Endodermal cell (in vitro differentiated cells): ENCODE results near the gene NPAS3. TPM values are rescaled to one million over a fixed set of nuclear protein-coding genes. Genes with fewer than 3 reads are reported as not detected.

Source experiments
- DNase-seq: peaks from one replicate; pipeline ENCODE4 v3.0.0-alpha.2; 2017
- H3K27ac ChIP-seq: 2 replicates; pipeline ENCODE4 v1.5.1; 2013; ENCODE audit warnings: mild to moderate bottlenecking, low read depth, low read length, moderate library complexity
- H3K27me3 ChIP-seq: 2 replicates; pipeline ENCODE4 v1.6.1; 2013; ENCODE audit warnings: mild to moderate bottlenecking, low read length, moderate library complexity; ENCODE audit not compliant: insufficient read depth, control insufficient read depth, poor library complexity, severe bottlenecking
- H3K36me3 ChIP-seq: 2 replicates; pipeline ENCODE4 v1.7.0; 2013; ENCODE audit warnings: mild to moderate bottlenecking, low read length, moderate library complexity; ENCODE audit not compliant: control insufficient read depth, insufficient read depth
- H3K4me1 ChIP-seq: one replicate; pipeline ENCODE4 v1.7.0; 2013; ENCODE audit warnings: low read length; ENCODE audit not compliant: control insufficient read depth, insufficient read depth
- H3K4me3 ChIP-seq: 2 replicates; pipeline ENCODE4 v1.5.1; 2013; ENCODE audit warnings: mild to moderate bottlenecking, low read length, moderate library complexity
- H3K9ac ChIP-seq: 2 replicates; pipeline ENCODE4 v1.6.1; 2013; ENCODE audit warnings: mild to moderate bottlenecking, low read length, moderate library complexity; ENCODE audit not compliant: poor library complexity, severe bottlenecking; ENCODE audit errors: extremely low read depth
- H3K9me3 ChIP-seq: 2 replicates; pipeline ENCODE4 v1.6.1; 2013; ENCODE audit warnings: mild to moderate bottlenecking, low read length, moderate library complexity; ENCODE audit not compliant: control insufficient read depth
- H3K27ac Mint-ChIP-seq: 2 replicates; pipeline ENCODE4 v1.8.0; 2020; ENCODE audit warnings: mixed read lengths
- H3K27me3 Mint-ChIP-seq: 2 replicates; pipeline ENCODE4 v1.8.0; 2021; ENCODE audit warnings: mild to moderate bottlenecking, mixed read lengths; ENCODE audit not compliant: insufficient read depth
- H3K36me3 Mint-ChIP-seq: 2 replicates; pipeline ENCODE4 v1.8.0; 2020; ENCODE audit warnings: low read depth, mixed read lengths
- H3K4me1 Mint-ChIP-seq: 2 replicates; pipeline ENCODE4 v1.8.0; 2020; ENCODE audit warnings: mixed read lengths
- H3K4me3 Mint-ChIP-seq: 2 replicates; pipeline ENCODE4 v1.8.0; 2020; ENCODE audit warnings: mild to moderate bottlenecking, moderate library complexity, mixed read lengths
- H3K9me3 Mint-ChIP-seq: 2 replicates; pipeline ENCODE4 v1.8.0; 2020; ENCODE audit warnings: mild to moderate bottlenecking, mixed read lengths
- WGBS, 2 experiments: methylation state at CpG; one replicate each; pipeline versions ENCODE4 v1.1.5 to v1.1.7; 2013; ENCODE audit warnings: missing lambda C conversion rate in 2 of 2, mixed read lengths in 1 of 2; ENCODE audit not compliant: insufficient coverage in 1 of 2, insufficient read length in 1 of 2; 5-methylcytosine and 5-hydroxymethylcytosine counted together
- total RNA-seq, 2 donors: library from RNA; stranded (reverse); fragmentation: NEBNext Ultra II Directional in 1 of 2; extraction: Animal tissue kit (Norgen Biotek cat#: 25700) in 1 of 2; gene quantifications; 2 replicates in 1 of 2; 3 replicates in 1 of 2; pipeline ENCODE4 v1.2.1, GENCODE V29; 2021
- TF ChIP-seq, protein P1 (sequence below): fragments of 200-600 bp; sonication (generic); conservative IDR thresholded peaks from 2 replicates; pipeline ENCODE4 v1.5.0; 2021; ENCODE audit warnings: antibody characterized with exemption, mild to moderate bottlenecking

The NPAS3 gene
- total RNA-seq, 2 donors from 2014 or later = 1.4 to 1.6 TPM

DNA sequence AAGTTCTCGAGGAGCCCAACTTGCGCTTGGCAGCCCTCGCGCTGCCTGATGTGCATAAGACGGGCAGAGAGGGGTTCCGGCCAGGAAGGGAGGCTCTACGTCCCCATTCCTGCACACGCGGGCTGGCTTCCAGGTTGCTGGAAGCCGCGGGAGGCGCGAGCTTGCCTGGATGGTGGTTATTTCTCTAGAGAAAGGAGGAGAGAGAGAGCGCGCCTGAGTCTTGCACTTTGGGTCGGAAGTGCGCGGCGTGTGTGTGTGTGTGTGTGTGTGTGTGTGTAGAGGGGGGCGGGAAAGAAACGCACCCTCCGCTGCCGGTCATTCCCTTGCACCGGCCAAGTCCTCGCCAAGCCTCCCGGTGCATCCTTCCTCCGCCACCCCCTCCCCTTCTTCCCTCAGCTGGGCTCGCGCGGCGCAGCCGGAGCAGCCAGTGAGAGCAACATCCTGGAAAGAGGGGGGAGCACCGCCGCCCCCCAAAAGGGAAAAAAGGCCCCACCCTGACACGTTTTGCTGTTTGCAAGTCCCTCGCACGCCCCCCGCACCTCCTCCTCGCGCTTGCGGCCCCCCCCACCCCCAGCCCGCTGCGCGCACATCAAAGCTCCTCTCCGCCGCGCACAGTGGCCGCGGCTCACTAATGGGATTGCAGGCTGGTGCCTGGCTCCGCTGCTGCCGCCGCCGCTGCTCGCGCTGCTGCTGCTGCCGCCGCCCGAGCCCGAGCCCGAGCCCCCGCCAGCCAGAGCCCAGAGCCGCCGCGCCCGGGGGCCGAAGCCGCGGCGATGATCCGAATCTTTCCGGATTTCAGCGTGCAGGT is 4.4 kb upstream of the NPAS3 start:
- 0% methylated on average over 16 to 65 of the region's 72 CpGs for WGBS, 2 experiments
- H3K9me3 ChIP-seq = no peaks in the 10 kb centered on the region
- no peak overlapping the region for H3K9ac ChIP-seq
- Mint-ChIP-seq H3K27ac (no peak overlapping the region), H3K27me3 (peaks cover 87% of the 10 kb centered on the region), H3K4me3 (peak overlapping the region; percentile 58), H3K4me1 (peaks cover 18% of the 10 kb centered on the region), H3K9me3 (no peaks in the 10 kb centered on the region), H3K36me3 (no peaks in the 10 kb centered on the region)
- no peaks in the 10 kb centered on the region for H3K4me1 ChIP-seq
- peak; percentile 82 for DNase-seq
- peak overlapping the region; percentile 78 for H3K27ac ChIP-seq
- TF ChIP-seq, protein P1, sequence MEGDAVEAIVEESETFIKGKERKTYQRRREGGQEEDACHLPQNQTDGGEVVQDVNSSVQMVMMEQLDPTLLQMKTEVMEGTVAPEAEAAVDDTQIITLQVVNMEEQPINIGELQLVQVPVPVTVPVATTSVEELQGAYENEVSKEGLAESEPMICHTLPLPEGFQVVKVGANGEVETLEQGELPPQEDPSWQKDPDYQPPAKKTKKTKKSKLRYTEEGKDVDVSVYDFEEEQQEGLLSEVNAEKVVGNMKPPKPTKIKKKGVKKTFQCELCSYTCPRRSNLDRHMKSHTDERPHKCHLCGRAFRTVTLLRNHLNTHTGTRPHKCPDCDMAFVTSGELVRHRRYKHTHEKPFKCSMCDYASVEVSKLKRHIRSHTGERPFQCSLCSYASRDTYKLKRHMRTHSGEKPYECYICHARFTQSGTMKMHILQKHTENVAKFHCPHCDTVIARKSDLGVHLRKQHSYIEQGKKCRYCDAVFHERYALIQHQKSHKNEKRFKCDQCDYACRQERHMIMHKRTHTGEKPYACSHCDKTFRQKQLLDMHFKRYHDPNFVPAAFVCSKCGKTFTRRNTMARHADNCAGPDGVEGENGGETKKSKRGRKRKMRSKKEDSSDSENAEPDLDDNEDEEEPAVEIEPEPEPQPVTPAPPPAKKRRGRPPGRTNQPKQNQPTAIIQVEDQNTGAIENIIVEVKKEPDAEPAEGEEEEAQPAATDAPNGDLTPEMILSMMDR = no peak
- H3K36me3 ChIP-seq = no peaks in the 10 kb centered on the region
- peak overlapping the region; percentile 75 for H3K4me3 ChIP-seq
- H3K27me3 ChIP-seq = peaks cover 85% of the 10 kb centered on the region

DNA sequence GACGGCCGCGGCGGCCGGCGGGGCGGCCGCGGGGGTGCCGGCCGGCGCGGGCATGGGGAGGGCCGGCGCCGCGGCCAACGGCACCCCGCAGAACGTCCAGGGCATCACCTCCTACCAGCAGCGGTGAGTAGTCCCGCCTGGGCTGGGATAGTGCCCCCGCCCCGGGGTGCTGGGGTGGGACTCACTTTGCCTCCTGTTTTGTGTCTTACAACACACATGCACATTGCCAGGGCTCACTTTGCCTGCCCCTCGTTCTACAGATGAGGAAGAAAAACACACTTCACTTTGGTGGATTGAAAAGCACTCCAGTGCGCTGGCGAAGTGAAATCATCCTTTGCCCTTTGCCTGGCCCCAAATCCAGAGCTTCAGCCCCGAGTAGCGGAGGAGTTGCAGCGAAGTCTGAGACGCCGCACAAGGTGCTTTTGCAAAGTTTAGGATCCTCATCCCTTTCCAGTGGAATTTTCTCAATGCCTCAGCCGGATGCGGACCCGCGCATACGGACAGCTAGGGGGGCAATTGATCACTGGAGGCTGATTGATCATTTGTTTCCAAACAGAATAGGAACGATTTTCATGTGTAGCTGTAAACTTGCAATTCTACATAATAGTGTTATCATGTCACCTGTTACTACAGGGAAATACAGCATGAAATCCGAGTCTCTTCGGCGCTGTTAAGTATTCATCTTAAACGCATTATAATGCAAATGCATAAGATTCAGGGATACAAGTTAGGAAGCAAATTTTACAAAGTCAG is 3.6 kb upstream of the NPAS3 start:
- peak overlapping the region; percentile 58 for H3K4me3 Mint-ChIP-seq
- H3K4me1 Mint-ChIP-seq = peaks cover 21% of the 10 kb centered on the region

More for the DNA sequence above, 3.6 kb upstream of the NPAS3 start:
- TF ChIP-seq, protein P1 = no peak
- 0 to 1% methylated on average over 16 to 42 of the region's 42 CpGs for WGBS, 2 experiments
- Mint-ChIP-seq H3K36me3 (no peaks in the 10 kb centered on the region), H3K27ac (no peak overlapping the region), H3K9me3 (no peaks in the 10 kb centered on the region), H3K27me3 (peaks cover 84% of the 10 kb centered on the region)
- peak overlapping the region; percentile 57 for H3K27ac ChIP-seq
- peak; percentile 66 for DNase-seq
- H3K4me3 ChIP-seq = peak overlapping the region; percentile 77
- H3K36me3 ChIP-seq = no peaks in the 10 kb centered on the region
- H3K27me3 ChIP-seq = peaks cover 82% of the 10 kb centered on the region
- no peak overlapping the region for H3K9ac ChIP-seq
- H3K9me3 ChIP-seq = no peaks in the 10 kb centered on the region
- H3K4me1 ChIP-seq = no peaks in the 10 kb centered on the region
